CD14-positive monocyte (primary cell): ENCODE data around the gene PGAP6. TPM values are rescaled to one million over a fixed set of nuclear protein-coding genes. Genes with fewer than 3 reads are reported as not detected.

Source experiments
- DNase-seq, 3 donors: peaks; one replicate each; pipeline ENCODE4 v3.0.0-alpha.2; 2011 to 2022
- H2AFZ ChIP-seq: 2 replicates; pipeline ENCODE4 v1.6.0; 2012; ENCODE audit warnings: mild to moderate bottlenecking, low read depth, low read length, inconsistent platforms; ENCODE audit not compliant: insufficient read depth, poor library complexity, severe bottlenecking
- H3K27ac ChIP-seq, 2 donors: 1 replicate in 1 of 2; 2 replicates in 1 of 2; pipeline ENCODE4 v1.5.1; 2012 to 2013; ENCODE audit warnings: low read length in 2 of 2, control low read depth in 1 of 2, inconsistent platforms in 1 of 2, low read depth in 1 of 2, mild to moderate bottlenecking in 1 of 2
- H3K27me3 ChIP-seq, 2 donors: one replicate each; pipeline versions ENCODE4 v1.6.0 to v1.6.1; 2011 to 2013; ENCODE audit warnings: low read length in 2 of 2; ENCODE audit not compliant: control insufficient read depth in 2 of 2, insufficient read depth in 2 of 2
- H3K36me3 ChIP-seq, 2 donors: replicated peaks in 1 of 2; 1 replicate in 1 of 2; 2 replicates in 1 of 2; pipeline versions ENCODE4 v1.5.1 to v1.6.1; 2012 to 2013; ENCODE audit warnings: low read length in 2 of 2, control low read depth in 1 of 2, inconsistent platforms in 1 of 2, mild to moderate bottlenecking in 1 of 2; ENCODE audit not compliant: insufficient read depth in 2 of 2, control insufficient read depth in 1 of 2
- H3K4me1 ChIP-seq, 2 donors: 1 replicate in 1 of 2; 2 replicates in 1 of 2; pipeline versions ENCODE4 v1.5.1 to v1.6.1; 2012 to 2013; ENCODE audit warnings: low read length in 2 of 2, control low read depth in 1 of 2, inconsistent platforms in 1 of 2, mild to moderate bottlenecking in 1 of 2, moderate library complexity in 1 of 2; ENCODE audit not compliant: insufficient read depth in 2 of 2, control insufficient read depth in 1 of 2
- H3K4me2 ChIP-seq: replicated peaks from 2 replicates; pipeline ENCODE3; 2012; ENCODE audit warnings: low read length, moderate library complexity, mild to moderate bottlenecking; ENCODE audit not compliant: poor library complexity, severe bottlenecking; ENCODE audit errors: extremely low read depth
- H3K4me3 ChIP-seq, 3 experiments: fragments of 200-600 bp in 1 of 3; sonication (generic) in 1 of 3; replicated peaks in 1 of 3; 1 replicate in 2 of 3; 2 replicates in 1 of 3; pipeline ENCODE4 v1.5.1; 2011 to 2013; ENCODE audit warnings: low read length in 3 of 3, mild to moderate bottlenecking in 3 of 3, control low read depth in 2 of 3, low read depth in 2 of 3, inconsistent platforms in 1 of 3, moderate library complexity in 1 of 3
- H3K79me2 ChIP-seq: 2 replicates; pipeline ENCODE4 v1.6.0; 2012; ENCODE audit warnings: mild to moderate bottlenecking, control low read depth, inconsistent platforms, low read length, moderate library complexity; ENCODE audit not compliant: insufficient read depth
- H3K9ac ChIP-seq: 2 replicates; pipeline ENCODE4 v1.6.0; 2017; ENCODE audit warnings: low read length, mild to moderate bottlenecking; ENCODE audit not compliant: insufficient read depth, poor library complexity, severe bottlenecking
- H3K9me3 ChIP-seq, 2 donors: replicated peaks in 1 of 2; 1 replicate in 1 of 2; 2 replicates in 1 of 2; pipeline versions ENCODE4 v1.5.1 to v1.6.1; 2012 to 2013; ENCODE audit warnings: low read length in 2 of 2, control low read depth in 1 of 2; ENCODE audit not compliant: control insufficient read depth in 1 of 2, insufficient read depth in 1 of 2
- H4K20me1 ChIP-seq: 2 replicates; pipeline ENCODE4 v1.6.0; 2012; ENCODE audit warnings: mild to moderate bottlenecking, low read length, control low read depth, moderate library complexity; ENCODE audit not compliant: insufficient read depth
- H3K27ac Mint-ChIP-seq, 7 donors: one replicate each; pipeline ENCODE4 v1.8.0; 2020; ENCODE audit warnings: mild to moderate bottlenecking in 7 of 7, mixed read lengths in 7 of 7, moderate library complexity in 6 of 7, inconsistent platforms in 2 of 7
- H3K27me3 Mint-ChIP-seq, 3 donors: one replicate each; pipeline ENCODE4 v1.8.0; 2021 to 2022; ENCODE audit warnings: low read depth in 3 of 3, mild to moderate bottlenecking in 3 of 3, mixed read lengths in 3 of 3, moderate library complexity in 3 of 3, inconsistent platforms in 1 of 3
- H3K36me3 Mint-ChIP-seq, 2 donors: one replicate each; pipeline ENCODE4 v1.8.0; 2020; ENCODE audit warnings: mixed read lengths in 2 of 2, inconsistent platforms in 1 of 2, mild to moderate bottlenecking in 1 of 2
- H3K4me1 Mint-ChIP-seq: one replicate; pipeline ENCODE4 v1.8.0; 2020; ENCODE audit warnings: mild to moderate bottlenecking, mixed read lengths
- H3K4me3 Mint-ChIP-seq, 2 donors: one replicate each; pipeline ENCODE4 v1.8.0; 2020; ENCODE audit warnings: mild to moderate bottlenecking in 2 of 2, mixed read lengths in 2 of 2, moderate library complexity in 1 of 2
- H3K9me3 Mint-ChIP-seq, 7 donors: one replicate each; pipeline ENCODE4 v1.8.0; 2020 to 2022; ENCODE audit warnings: mixed read lengths in 7 of 7, mild to moderate bottlenecking in 6 of 7, moderate library complexity in 6 of 7, inconsistent platforms in 2 of 7
- CTCF ChIP-seq: fragments of 200-600 bp; IDR thresholded peaks from one replicate; pipeline ENCODE4 v1.8.0; 2022; ENCODE audit warnings: antibody characterized with exemption, mild to moderate bottlenecking
- WGBS: methylation state at CpG from one replicate; pipeline ENCODE4 v1.1.5; 2013; ENCODE audit warnings: missing lambda C conversion rate; ENCODE audit not compliant: insufficient coverage; 5-methylcytosine and 5-hydroxymethylcytosine counted together
- intact Hi-C, 2 donors: fragments of 100-400 bp; cut with micrococcal nuclease; formaldehyde crosslinking; loops; one replicate each; pipeline versions ENCODE4 v1.15.0 to v1.15.1; 2023
- polyA plus RNA-seq, 3 donors: library from polyadenylated mRNA; depleted of rRNA in 1 of 3; unstranded in 2 of 3; stranded (reverse) in 1 of 3; fragments of 300-500 nt in 2 of 3; fragments of >200 nt in 1 of 3; fragmentation: Illumina TruSeq in 2 of 3; gene quantifications; 1 replicate in 2 of 3; 2 replicates in 1 of 3; pipeline ENCODE4 v1.2.3, GENCODE V29; 2012 to 2021

Gene PGAP6
- polyA plus RNA-seq, 3 donors: 18.2 to 137 (median 39.8) TPM

- Mint-ChIP-seq H3K36me3 (peaks cover 0 to 6% of the 10 kb centered on the region in 2 donors), H3K27ac (peak overlapping the region in 1 of 7 donors; percentile 9), H3K9me3 (peaks cover 0 to 1% (median 0%) of the 10 kb centered on the region in 7 donors), H3K4me3 (no peak overlapping the region), H3K27me3 (peaks cover 0 to 13% (median 11%) of the 10 kb centered on the region in 3 donors), H3K4me1 (peaks cover 27% of the 10 kb centered on the region)
- TF ChIP-seq CTCF: no peak
- Histone ChIP-seq H3K4me3 (no peak overlapping the region), H3K4me2 (no peak overlapping the region), H3K79me2 (peaks cover 8% of the 10 kb centered on the region), H4K20me1 (no peaks in the 10 kb centered on the region), H3K27ac (no peak overlapping the region), H3K27me3 (no peaks in the 10 kb centered on the region), H3K9ac (no peak overlapping the region), H3K4me1 (peaks cover 24 to 35% of the 10 kb centered on the region in 2 donors), H3K36me3 (no peaks in the 10 kb centered on the region), H3K9me3 (no peaks in the 10 kb centered on the region), H2AFZ (no peak overlapping the region)
- no peak for DNase-seq
- intact Hi-C loops: no loop called here
- 90% methylated on average over 18 of the region's 19 CpGs for WGBS
Measured at GRCh38 chr16:386641-387156, 4.9 kb upstream of the PGAP6 start.

- peak overlapping the region; percentile 91 to 92 for H3K4me3 Mint-ChIP-seq
- H3K9me3 Mint-ChIP-seq: no peaks in the 10 kb centered on the region
- Histone ChIP-seq H3K4me1 (peaks cover 39 to 52% of the 10 kb centered on the region in 2 donors), H3K27ac (peak overlapping the region; percentile 53 to 63), H3K9ac (peak overlapping the region; percentile 39), H2AFZ (peak overlapping the region; percentile 69), H3K27me3 (no peaks in the 10 kb centered on the region), H3K4me3 (peak overlapping the region; percentile 50 to 92 (median 68)), H4K20me1 (peaks cover 28% of the 10 kb centered on the region), H3K9me3 (no peaks in the 10 kb centered on the region), H3K4me2 (peak overlapping the region; percentile 99), H3K79me2 (peaks cover 35% of the 10 kb centered on the region), H3K36me3 (peaks cover 0 to 2% of the 10 kb centered on the region in 2 donors)
- H3K4me1 Mint-ChIP-seq: peaks cover 39% of the 10 kb centered on the region
- peak; percentile 41 to 87 (median 73) for DNase-seq
- peak overlapping the region; percentile 77 to 92 (median 85) for H3K27ac Mint-ChIP-seq
- WGBS: 16% methylated on average over 31 of the region's 33 CpGs
- H3K36me3 Mint-ChIP-seq: peaks cover 0 to 4% of the 10 kb centered on the region in 2 donors
- no peak for TF ChIP-seq CTCF
- intact Hi-C loops: loop anchor here in 1 of 2 donors (2.0 kb wide), 1 partner anchor 31 kb away; the partner anchor contains the start of gene AXIN1
- peaks cover 0 to 14% (median 11%) of the 10 kb centered on the region in 3 donors for H3K27me3 Mint-ChIP-seq
Measured at GRCh38 chr16:383326-384051, 1.7 kb upstream of the PGAP6 start.
